HL-60 (cell line): ENCODE data around the gene KLRC3.

Experiments
- CTCF ChIP-seq: IDR thresholded peaks from one replicate; pipeline ENCODE4 v1.5.1; 2011; ENCODE audit warnings: low read length, control low read depth, inconsistent platforms; ENCODE audit not compliant: insufficient read depth
- POLR2AphosphoS5 ChIP-seq: IDR thresholded peaks from 2 replicates; pipeline ENCODE4 v1.6.1; 2012; ENCODE audit warnings: low read depth

GRCh38 chr12:10362828-10363657 lies 57.4 kb downstream of the KLRC3 start:
- TF ChIP-seq CTCF = no peak
- TF ChIP-seq POLR2AphosphoS5 = no peak
